Right lung (tissue), 5 donors: Measurements from ENCODE around the gene MOGAT2. TPM values are rescaled to one million over a fixed set of nuclear protein-coding genes. Genes with fewer than 3 reads are reported as not detected.
"Not testable (repeated sequence)": the region's sequence is repeated elsewhere in the genome, so short reads cannot be mapped to it uniquely, and the experiment has no call there.

Experiments
- DNase-seq, 2 donors: peaks; one replicate each; pipeline ENCODE4 v3.0.0-alpha.2; 2013
- polyA plus RNA-seq, 5 donors: library from polyadenylated mRNA; unstranded; fragments of 120-200 nt; gene quantifications; one replicate each; pipeline versions ENCODE4 v1.2.1 to v1.2.3, GENCODE V29; 2013; ENCODE audit warnings: inconsistent platforms in 1 of 5, low replicate concordance in 1 of 5; ENCODE audit not compliant: insufficient read length in 5 of 5, insufficient read depth in 1 of 5

MOGAT2 gene
- polyA plus RNA-seq, 5 donors = 0.17 TPM; not detected in 4

DNA sequence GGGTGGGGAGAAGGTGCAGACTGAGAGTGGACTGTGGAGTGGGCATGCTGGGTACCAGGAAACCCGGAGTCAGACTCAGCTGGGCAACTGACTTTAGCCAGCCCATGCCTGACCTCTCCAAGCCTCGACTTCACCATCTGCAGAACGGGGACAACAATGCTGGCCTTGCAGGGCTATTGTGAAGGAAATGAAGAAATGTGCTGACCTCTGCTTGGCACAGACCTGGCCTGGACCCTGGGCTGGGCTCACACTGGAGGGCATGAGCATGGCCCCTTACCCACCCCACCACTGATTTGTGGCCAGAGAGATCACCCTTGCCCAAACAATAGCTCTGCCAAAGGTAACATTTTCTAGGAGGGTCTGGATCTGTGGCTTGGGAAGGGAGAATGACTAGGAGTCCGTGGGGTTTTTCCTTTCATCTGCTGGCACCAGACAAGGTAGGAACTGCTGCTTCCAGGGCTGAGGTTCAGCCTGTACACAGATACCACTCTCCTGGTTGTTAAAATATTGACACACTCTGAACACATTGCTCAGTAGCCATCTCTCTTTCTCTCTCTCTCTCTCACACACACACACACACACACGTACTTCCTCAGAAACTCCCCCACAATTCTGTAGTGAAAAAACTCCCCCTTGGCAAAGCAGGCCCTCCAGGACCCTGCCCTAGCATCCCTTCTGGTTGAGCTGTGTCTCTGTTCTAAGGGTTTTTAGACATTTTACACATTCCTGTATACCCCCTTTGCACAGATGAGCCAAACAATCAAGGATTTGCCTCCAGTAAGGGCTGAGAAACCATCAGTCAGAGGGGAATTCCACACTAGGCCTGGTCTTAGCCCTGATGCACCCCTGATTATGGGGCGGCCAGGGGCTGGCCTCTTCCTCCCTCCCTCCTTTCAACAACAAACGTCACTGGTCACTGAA lies 1.0 kb downstream of the MOGAT2 start:
- no peak for DNase-seq

- no peak for DNase-seq
Observed at GRCh38 chr11:75719340-75720239, 2.0 kb downstream of the MOGAT2 start.

- DNase-seq = no peak
Observed at GRCh38 chr11:75720639-75721038, 3.0 kb downstream of the MOGAT2 start.

DNA sequence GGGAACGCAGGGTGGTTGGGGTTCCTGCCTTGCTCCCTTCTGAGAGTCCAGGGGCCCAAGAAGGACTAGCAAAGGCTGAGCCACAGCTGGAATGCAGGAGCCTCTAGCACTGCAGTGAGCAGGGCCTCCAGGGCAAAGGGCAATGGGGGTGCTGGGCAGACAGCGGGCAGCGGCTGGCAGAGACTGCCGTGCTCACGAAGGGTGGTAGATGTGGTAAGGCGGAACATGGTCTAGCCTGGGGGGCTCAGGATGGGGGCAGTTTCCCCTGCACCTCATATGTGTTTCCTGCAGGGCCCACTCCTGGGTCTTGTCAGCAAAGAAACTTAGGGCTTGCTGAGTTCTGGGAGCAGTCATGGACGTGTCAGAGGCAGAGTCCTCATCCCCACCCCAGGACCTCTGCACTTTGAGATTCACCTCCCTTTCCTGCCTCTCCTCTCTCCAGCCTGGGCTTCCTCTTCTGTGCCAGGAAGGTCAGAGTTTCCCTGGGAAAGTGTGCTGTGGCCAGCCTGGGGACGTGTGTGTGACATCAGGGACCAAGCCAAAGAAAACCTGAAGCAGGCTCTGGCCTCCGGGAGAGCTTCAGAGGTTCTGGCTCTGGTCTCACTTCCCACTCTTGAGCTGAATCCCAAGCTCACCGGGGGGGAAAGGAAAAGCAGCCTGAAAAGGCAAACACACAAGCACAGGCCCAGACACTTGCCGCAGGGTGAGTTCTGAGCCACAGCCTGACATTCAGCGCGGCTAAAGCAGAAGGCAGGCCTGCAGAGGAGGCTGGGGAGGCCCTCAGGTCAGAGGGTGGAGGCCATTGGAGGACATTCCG lies 4.4 kb downstream of the MOGAT2 start:
- no peak for DNase-seq

DNA sequence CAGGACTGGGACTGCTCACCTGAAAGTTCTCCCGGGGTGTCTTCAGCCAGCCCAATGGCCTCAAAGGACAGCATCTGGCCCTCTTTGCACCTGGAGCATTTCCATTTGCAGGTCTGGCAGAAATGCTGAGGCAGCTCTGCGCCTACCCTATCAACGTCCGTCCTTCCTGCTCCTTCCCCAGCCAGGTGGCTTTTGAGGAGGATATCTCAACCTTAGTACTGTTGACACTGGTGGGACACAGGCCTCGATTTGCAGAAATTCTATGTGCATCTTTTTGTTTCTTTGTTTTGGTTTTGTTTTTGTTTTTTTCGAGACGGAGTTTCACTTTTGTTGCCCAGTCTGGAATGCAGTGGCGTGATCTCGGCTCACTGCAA lies 5.0 kb downstream of the MOGAT2 start:
- DNase-seq = no peak

GRCh38 chr11:75725547-75726320 lies 8.1 kb downstream of the MOGAT2 start:
- no peak for DNase-seq

DNA sequence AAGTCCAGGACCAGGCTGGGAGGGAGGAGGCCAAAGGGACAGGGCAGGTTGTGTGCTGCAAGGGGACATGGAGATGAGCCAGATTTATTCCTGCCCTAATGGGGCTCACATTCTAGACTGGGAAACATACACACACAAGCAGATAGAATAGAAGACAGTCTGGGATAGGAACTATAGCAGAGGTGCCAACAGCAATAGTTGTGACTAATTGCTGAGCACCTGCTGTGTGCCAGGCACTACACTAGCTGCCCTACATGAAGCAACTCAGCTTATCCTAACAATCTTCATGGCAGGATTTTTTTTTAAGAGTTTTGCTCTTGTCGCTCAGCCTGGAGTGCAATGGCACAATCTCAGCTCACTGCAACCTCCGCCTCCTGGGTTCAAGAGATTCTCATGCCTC lies 11.4 kb downstream of the MOGAT2 start:
- no peak for DNase-seq

DNA sequence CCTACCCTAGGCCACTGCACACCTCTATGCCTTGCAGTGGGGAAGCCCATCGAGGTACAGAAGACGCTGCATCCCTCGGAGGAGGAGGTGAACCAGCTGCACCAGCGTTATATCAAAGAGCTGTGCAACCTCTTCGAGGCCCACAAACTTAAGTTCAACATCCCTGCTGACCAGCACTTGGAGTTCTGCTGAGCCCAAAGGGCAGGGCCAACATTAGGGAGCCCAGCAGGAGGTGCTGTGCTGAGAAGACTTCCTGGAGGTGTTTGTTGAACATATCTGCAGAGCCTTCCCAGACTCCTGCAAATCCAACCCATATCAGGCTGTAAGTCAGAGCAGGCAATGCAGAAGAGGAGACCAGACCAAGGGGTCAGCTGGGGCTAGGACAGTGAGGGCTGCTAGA lies 13.5 kb downstream of the MOGAT2 start:
- no peak for DNase-seq

- DNase-seq = no peak
Observed at GRCh38 chr11:75733071-75733430, 15.4 kb downstream of the MOGAT2 start.

DNA sequence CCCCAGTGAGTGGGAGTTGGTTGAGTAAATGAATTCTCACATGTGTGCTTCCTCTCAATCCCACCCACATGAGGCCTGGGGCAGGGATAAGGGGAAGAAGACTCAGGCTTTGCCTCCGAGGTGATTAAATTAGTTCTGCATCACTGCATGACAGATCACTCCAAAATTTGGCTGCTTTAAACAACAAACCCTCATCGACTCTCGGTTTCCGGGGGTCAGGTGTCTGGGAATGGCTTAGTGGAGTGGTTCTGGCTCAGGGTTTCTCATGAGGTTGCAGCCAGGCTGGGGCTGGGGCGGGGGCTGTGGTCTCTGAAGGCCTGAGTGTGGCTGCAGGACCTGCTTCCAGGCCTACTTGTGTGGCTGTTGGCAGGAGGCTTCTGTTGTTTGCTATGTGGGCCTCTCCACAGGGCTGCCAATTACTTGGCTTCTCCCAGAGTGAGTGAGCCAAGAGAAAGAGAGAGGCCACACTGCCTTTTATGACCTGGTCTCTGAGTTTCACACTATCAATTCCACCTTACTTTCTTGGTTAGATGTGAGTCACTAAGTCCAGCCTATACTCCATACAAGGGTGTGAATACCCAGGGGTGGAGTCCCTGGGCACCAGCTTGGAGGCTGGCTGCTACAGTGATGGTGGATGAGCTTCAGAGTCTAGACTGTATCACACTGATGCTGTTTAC lies 15.9 kb downstream of the MOGAT2 start:
- peak in 1 of 2 donors; percentile 12 for DNase-seq

DNA sequence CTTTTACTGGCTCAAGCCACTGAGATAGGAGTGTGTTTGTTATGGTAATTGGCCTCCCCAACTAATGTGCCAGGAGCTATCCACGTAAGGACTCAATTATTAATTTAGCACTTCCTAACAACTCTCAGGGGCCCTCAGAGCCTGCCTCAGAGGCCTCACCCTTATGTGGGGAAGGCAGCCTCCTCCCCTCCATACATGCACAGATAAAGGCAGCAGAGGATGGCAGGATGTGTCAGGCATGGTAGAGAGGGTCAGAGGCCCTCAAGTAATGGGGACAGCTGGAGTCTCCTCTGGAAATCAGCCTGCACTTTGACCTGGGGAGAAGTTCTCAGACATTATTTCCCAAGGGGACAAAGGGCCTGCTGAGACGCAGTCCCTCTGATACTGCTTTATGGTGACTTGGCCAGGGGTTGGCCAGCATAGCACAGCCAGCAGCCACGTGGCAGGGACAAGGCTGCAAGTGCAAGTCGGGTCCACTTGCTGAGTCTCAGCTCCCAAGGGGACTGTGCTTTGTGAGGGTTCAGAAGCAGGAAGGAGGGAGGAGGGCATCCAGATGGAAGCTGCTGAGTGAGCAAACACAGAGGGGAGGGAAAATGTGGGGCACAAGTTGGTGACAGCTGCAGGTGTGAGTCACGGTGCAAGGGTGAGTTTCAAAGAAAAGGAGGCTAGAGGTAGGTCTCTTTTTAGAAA lies 17.0 kb downstream of the MOGAT2 start:
- DNase-seq = no peak

- no peak for DNase-seq
Observed at GRCh38 chr11:75735181-75735845, 17.7 kb downstream of the MOGAT2 start.

DNA sequence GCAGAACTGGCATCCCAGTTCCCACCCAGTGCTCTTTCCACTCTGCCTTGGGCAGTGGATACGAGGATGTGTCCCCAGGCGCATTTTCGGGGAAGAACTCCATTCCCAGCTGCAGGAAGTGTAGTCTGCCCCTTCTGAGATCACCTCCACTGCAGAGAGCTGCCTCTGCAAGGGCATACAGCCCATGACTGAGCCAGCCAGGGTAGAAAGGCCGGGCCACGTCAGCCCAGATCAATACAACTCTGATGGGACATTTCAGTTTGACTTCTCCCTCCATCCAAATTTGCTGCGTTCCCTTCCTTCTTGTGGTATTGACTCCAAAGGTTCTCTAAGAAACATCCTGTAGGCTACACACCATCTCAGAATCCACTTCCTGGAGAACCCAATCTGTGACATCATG lies 19.7 kb downstream of the MOGAT2 start:
- no peak for DNase-seq

DNA sequence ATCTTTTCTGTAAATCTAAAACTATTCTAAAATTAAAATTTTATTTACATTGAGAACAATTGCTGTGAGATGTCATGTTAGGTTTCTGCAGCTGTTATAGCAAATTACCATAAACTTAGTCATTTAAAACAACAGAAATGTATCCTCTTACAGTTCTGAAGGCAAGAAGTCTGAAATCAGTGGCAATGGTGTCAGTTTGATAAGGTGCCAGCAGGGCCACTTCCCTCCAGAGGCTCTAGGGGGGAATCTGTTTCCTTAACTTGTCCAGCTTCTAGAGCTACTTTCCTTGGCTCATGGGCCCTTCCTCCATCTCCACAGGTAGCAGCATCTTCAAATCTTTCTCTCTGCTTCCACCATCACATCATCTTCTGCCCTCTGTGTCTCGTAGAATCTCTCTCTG lies 23.0 kb downstream of the MOGAT2 start:
- DNase-seq = no peak

DNA sequence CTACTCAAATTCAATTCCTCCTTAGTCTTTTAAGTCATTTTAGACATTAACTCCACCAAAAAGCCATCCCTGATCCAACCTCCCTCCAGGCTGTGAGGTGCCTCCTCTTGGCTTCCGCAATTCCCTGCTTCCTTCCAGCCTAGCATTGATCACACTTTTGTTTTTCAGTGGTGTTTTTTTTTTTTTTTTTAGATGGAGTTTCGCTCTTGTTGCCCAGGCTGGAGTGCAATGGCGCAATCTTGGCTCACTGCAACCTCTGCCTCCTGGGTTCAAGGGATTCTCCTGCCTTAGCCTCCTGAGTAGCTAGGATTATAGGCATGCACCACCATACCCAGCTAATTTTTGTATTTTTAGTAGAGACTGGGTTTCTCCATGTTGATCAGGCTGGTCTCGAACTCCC lies 25.5 kb downstream of the MOGAT2 start:
- DNase-seq = not testable (repeated sequence)

DNA sequence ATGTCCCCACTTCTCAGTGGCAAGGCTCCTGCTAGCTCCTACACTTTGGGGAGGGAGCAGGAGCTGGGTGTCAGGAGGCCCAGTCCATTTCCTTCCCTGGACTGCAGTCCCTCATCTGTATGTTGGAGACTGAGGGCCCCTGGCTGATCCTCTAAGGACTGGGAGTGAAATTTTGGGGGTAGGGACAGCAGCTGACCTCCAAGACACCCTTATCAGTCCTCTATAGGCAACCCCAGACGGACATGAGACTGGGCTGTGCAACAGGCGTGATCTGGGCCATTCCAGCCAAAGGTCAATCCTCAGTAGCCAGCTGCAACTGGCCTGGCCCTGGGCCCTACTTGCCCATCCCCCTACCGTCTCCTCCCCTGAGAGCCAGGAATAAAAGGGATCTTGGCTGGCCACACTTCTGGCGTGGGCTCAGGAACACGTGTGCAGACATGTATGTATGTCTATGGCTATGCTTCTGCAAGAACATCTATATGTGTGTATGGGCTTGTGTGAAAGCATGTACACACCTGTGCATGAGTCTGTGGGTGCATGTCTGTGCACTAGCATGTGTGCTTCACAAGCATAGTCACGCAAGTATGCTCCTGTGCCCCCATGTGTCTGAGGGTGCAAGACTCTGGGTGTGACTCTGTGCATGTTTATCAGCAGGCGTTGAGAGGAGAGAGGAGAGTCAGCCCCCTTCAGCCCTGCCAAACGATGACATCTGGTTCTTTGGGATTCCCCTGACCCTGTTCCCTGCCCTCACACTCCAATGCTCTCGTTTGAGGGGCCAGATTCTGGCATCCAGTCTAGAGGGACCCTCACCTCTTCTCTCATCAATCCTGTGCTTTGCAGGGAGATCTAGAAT lies 26.3 kb downstream of the MOGAT2 start:
- no peak for DNase-seq

DNA sequence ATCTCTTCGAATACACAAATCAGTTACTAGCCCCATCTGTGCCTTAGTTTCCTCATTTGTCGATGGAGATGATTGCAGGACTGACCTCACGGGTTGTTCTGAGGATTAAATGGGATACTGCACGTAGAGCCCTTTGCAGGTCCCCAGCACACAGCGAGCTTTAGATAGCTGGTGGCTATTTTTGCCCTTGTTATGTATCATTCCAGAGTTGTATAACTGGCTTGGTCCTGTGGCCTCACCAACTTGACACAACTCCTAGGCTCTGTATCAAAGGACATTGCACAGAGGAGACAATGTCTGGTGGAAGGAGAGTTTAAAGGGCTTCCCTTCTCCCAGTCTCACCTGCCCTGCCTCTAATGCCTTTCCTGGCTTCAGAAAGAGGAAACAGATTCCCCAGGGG lies 28.2 kb downstream of the MOGAT2 start:
- no peak for DNase-seq

GRCh38 chr11:75748729-75749273 lies 31.2 kb downstream of the MOGAT2 start:
- DNase-seq = not testable (repeated sequence)
